Panc1 (cell line): ENCODE data around the gene FSIP1.

Experiments used
- CTCF ChIP-seq: fragments of 450-650 bp; IDR thresholded peaks from 2 replicates; pipeline ENCODE4 v1.5.1; 2017; ENCODE audit warnings: mild to moderate bottlenecking
- POLR2AphosphoS5 ChIP-seq: IDR thresholded peaks from 2 replicates; pipeline ENCODE4 v1.6.1; 2012; ENCODE audit warnings: mild to moderate bottlenecking, low read depth, low read length, moderate library complexity

DNA sequence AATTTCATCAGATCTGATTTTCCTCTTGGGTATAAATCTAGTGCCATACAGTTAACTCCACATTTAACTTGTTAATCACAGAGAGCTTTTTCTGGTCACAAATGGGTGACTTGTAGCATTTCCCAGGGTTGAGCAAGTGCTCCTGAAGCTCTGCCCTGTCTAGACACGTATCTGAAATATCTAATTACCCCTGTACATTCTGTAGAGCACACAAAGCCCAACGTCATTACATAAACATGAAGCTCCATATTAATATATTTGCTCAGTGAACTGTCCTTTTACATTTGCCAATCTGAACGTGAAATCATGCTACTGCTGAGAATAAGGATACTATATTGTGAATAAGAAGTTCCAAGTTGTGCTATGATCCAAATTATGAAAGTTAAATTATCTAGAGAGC, 152.7 kb downstream of the FSIP1 start:
- TF ChIP-seq CTCF (no peak), POLR2AphosphoS5 (no peak)
